ENCODE measurements around the gene PTPN4.

GRCh38 chr2:119820275-119820674 lies 60.6 kb downstream of the PTPN4 start:
- TF ChIP-seq YY1 (IDR thresholded peaks at IDR 0.05; ENCODE audit: low read depth, low read length) (no peak), ZNF274 (IDR thresholded peaks at IDR 0.05; ENCODE audit: insufficient read depth, insufficient read length) (no peak), NFXL1 (IDR thresholded peaks at IDR 0.05; ENCODE audit: borderline replicate concordance) (no peak), NR2C2 (IDR thresholded peaks at IDR 0.05; ENCODE audit: borderline replicate concordance, control insufficient read depth, insufficient read length, low read depth) (no peak), MTA2 (IDR thresholded peaks at IDR 0.05; ENCODE audit: low read depth) (no peak), EP300 (IDR thresholded peaks at IDR 0.05; ENCODE audit: borderline replicate concordance in 1 of 2, control insufficient read depth in 1 of 2, low read depth in 2 of 2, low read length in 2 of 2) (no peak)

All from GM12878 (cell line).